Activated T-helper 9 cell treated with anti-CD3 and anti-CD28 coated beads, Interleukin-2, amount 50 U/mL, for 16 hours (primary cell): Measurements from ENCODE around the gene PLA2G2A.

ENCODE experiments used
- DNase-seq: peaks from one replicate; pipeline ENCODE4 v3.0.0-alpha.2; 2020; ENCODE audit warnings: low read depth

The PLA2G2A gene

DNA sequence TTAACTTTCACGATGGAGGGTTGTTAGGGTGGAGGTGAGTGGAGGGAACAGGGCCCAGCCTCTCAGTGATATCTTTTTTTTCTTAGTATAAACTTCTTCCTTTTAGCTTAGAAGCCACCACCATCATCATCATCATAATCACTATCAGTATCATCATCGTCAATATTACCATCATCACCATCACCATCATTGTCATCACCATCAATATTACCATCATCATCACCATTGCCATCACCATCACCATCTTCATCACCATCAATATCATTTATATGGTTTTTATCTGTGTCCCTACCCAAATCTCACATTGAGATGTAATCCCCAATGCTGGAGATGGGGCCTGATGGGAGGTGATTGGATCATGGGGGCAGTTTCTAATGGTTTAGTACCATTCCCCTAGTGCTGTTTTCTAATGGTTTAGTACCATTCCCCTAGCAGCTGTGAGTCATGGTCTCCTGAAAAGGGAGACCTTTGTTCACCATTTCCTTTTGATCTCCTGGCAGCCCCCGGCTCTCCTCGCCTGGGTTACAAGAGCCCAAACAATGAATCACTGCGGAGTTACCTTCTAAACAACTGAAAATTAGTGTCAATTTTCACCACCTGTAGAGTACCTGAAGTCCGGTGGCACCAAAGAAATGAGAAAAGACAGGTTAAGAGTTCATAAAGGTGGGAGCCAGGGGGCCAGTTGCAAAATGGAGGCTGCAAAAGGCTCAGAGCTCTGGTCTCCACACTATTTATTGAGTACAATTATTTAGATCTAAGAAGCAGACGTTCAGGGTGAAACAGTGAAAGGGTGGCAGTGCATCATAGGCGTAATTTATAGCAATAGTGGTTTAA, 52.9 kb downstream of the PLA2G2A start:
- DNase-seq, result no peak
